B cell (primary cell): ENCODE data around the gene GNG10.
"Not testable (repeated sequence)": the region's sequence is repeated elsewhere in the genome, so short reads cannot be mapped to it uniquely, and the experiment has no call there.

Experiments
- CTCF ChIP-seq: fragments of 200-600 bp; IDR thresholded peaks from one replicate; pipeline ENCODE4 v1.8.0; 2022; ENCODE audit warnings: antibody characterized with exemption, mild to moderate bottlenecking
- EZH2 ChIP-seq: IDR thresholded peaks from 2 replicates; pipeline ENCODE4 v1.6.1; 2012; ENCODE audit warnings: borderline replicate concordance, low read depth, mild to moderate bottlenecking, moderate library complexity, low read length; ENCODE audit not compliant: insufficient read depth, poor library complexity, severe bottlenecking

DNA sequence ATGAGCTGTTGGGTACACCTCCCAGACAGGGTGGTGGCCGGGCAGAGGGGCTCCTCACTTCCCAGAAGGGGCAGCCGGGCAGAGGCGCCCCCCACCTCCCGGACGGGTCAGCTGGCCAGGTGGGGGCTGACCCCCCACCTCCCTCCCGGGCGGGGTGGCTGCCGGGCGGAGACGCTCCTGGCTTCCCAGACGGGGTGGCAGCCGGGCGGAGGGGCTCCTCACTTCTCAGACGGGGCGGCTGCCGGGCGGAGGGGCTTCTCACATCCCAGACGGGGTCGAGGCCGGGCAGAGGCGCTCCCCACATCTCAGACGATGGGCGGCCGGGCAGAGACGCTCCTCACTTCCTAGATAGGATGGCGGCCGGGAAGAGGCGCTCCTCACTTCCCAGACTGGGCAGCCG lies 44.1 kb upstream of the GNG10 start:
- not testable (repeated sequence) for TF ChIP-seq CTCF, EZH2
